Cardiac fibroblast (primary cell): ENCODE data around the gene PRM2.

Experiments
- DNase-seq, 2 donors: peaks; one replicate each; pipeline versions ENCODE4 v3.0.0 to v3.0.0-alpha.2; 2010; ENCODE audit warnings: low read depth in 2 of 2
- H3K4me3 ChIP-seq, 2 donors: replicated peaks in 1 of 2; 1 replicate in 1 of 2; 2 replicates in 1 of 2; pipeline ENCODE4 v1.5.1; 2011; ENCODE audit warnings: low read depth in 2 of 2, low read length in 2 of 2, mild to moderate bottlenecking in 2 of 2, moderate library complexity in 1 of 2
- CTCF ChIP-seq: IDR thresholded peaks from one replicate; pipeline ENCODE4 v1.5.1; 2011; ENCODE audit warnings: low read depth, mild to moderate bottlenecking, low read length, inconsistent platforms

PRM2 gene

GRCh38 chr16:11276143-11276895, at the start of gene PRM2:
Gene PRM2 (minus strand): TSS chr16:11276480. CDS start chr16:11276370, 110 bp downstream.
- DNase-seq = no peak
- TF ChIP-seq CTCF = no peak

GRCh38 chr16:11325404-11326083, 49.3 kb upstream of the PRM2 start:
- no peak for DNase-seq
- no peak overlapping the region for H3K4me3 ChIP-seq
- TF ChIP-seq CTCF = no peak

More at GRCh38 chr16:11276143-11276895, at the start of gene PRM2:
- H3K4me3 ChIP-seq = no peak within 1 kb of the TSS

DNA sequence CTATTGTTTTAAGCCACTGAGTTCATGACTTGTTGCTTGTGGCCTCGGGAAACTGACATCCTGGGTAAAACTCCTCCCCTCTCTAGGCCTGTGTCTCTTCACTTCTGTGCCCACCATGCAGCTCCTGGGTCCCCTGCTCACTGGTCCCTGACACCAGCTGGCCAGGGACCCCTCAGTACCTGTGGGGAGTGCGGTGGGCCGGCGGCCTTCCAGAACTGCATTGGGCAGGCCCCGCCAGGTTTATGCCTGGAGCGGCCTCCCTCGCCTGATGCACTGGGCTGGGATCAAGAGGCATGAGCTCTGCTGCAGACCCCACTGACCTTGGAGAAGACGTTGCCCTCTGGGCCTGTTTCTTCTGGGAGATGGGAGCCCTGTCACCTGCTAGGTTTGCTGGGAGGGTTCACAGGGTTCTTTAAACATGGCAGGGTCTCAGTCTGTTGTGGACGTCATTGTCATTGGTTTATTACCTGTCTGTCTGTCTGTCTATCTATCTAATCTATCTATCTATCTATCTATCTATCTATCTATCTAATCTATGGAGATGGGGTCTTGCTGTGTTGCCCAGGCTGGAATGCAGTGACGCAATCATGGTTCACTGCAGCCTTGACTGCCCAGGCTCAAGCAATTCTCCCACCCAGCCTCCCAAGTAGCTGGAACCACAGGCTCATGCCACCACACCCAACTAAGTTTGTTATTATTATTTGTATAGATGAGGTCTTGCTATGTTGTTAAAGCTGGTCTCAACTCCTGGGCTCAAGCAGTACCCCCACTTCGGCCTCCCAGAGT, 47.5 kb upstream of the PRM2 start:
- no peak overlapping the region for H3K4me3 ChIP-seq
- TF ChIP-seq CTCF = no peak

GRCh38 chr16:11322823-11323222, 46.5 kb upstream of the PRM2 start:
- no peak for TF ChIP-seq CTCF
- H3K4me3 ChIP-seq = no peak overlapping the region
- DNase-seq = no peak

More for the DNA sequence above, 47.5 kb upstream of the PRM2 start:
- DNase-seq = no peak

DNA sequence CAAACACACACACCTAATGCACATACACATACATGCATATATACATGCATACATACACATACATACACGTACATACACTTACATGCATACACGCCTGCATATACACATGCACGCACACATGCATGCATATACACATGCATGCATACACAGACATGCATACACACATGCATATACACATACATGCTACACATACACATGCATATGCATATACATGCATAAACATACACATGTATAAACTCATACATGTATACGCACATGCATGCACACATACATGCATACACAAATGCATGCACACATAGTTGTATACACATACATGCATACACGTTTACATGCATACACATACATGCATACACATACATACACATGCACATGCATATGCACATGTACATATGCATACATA, 45.4 kb upstream of the PRM2 start:
- no peak overlapping the region for H3K4me3 ChIP-seq
- no peak for TF ChIP-seq CTCF
- DNase-seq = no peak

- DNase-seq = no peak
- no peak overlapping the region for H3K4me3 ChIP-seq
- TF ChIP-seq CTCF = no peak
Measured at GRCh38 chr16:11320170-11320569, 43.9 kb upstream of the PRM2 start.
